ENCODE results near the gene KRTAP4-8.

DNA sequence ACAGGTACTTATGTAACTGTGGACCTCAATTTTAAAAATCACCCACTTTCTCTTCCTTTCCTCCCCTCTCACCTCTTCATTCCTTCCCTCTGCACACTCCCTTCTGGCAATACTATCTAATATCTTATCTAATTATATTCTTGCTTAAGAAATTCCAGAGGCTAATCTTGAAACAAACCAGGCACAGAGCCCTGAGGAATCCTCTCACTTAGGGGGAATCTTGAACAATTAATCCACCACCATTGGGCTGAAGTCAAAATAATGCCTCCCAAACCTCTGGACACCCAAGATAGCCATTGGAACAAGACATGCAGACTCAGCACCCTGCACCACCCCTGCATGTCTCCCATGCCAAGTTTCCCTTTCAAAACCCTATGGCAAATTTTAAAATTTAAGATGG lies 43.4 kb upstream of the KRTAP4-8 start:
- TF ChIP-seq, protein P1, sequence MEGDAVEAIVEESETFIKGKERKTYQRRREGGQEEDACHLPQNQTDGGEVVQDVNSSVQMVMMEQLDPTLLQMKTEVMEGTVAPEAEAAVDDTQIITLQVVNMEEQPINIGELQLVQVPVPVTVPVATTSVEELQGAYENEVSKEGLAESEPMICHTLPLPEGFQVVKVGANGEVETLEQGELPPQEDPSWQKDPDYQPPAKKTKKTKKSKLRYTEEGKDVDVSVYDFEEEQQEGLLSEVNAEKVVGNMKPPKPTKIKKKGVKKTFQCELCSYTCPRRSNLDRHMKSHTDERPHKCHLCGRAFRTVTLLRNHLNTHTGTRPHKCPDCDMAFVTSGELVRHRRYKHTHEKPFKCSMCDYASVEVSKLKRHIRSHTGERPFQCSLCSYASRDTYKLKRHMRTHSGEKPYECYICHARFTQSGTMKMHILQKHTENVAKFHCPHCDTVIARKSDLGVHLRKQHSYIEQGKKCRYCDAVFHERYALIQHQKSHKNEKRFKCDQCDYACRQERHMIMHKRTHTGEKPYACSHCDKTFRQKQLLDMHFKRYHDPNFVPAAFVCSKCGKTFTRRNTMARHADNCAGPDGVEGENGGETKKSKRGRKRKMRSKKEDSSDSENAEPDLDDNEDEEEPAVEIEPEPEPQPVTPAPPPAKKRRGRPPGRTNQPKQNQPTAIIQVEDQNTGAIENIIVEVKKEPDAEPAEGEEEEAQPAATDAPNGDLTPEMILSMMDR (conservative IDR thresholded peaks at IDR 0.05; ENCODE audit: low read length), result no peak
- TF ChIP-seq EZH2phosphoT487 (IDR thresholded peaks at IDR 0.05; ENCODE audit: borderline replicate concordance), result no peak
